Measurements from ENCODE around the gene NECTIN2.

The NECTIN2 gene

DNA sequence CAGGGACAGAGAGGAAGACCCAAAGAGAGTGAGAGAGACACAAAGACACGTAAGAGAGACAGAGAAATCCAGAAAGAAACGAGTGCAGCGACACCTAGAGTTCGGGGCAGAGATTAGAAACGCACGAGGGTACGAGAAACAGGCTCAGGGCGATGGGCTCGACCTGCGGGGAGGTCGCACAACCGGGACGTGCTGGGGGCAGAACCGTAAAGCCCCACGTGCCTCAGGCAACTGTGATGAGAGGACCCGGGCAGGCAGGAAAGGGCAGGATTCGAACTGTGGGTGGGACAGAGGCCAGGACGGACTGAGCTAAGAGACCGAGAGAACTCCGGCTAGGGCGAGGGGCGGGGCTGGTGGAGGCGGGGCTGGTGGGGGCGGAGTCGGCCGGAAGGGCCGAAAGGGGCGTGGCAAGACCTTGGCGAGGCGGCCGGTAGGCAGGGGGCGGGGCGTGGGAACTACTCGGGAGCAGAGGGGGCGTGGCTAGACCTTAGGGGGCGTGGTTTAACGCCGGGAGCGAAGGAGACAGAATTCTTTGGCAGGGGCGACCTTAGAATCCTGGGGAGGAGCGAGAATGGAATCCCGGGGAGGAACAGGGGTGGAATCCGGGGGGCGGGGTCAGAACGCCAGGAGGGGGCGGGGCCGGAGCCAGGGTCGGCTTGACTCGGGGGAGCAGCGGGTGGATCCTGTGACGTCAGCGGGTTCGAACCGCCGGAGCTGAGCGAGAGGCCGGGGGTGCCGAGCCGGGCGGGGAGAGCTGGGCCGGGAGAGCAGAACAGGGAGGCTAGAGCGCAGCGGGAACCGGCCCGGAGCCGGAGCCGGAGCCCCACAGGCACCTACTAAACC lies at the start of gene NECTIN2:
TSS of gene NECTIN2 (plus strand) at position 686 of the 843 bp plus-strand sequence. CDS start 229 bp downstream, outside the sequence.
- DNase-seq (ENCODE audit: low read depth in 2 of 2, low spot score in 1 of 2) = peak; percentile 45 to 55

DNA sequence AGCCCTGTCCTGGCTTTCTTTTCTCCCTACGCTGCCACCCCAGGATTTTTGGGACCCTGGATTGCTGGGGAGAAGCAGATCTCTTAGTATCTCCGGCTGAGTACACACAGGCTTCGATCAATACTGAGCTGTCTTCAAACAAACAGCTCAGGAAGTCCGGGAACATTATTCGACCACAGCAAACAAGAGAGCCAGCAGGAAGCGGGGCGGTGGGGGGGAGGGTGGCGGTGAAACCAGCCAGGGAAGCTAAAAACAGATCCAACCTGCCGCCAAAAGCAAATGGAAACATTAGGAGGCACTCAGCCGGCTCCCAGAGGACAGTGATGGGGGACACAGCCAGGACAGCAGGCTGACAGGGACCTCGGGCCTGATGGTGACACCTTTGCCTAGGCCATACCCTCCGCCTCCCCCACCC lies 49.4 kb upstream of the NECTIN2 start:
- no peak for DNase-seq (ENCODE audit: low read depth in 2 of 2, low spot score in 1 of 2)

DNA sequence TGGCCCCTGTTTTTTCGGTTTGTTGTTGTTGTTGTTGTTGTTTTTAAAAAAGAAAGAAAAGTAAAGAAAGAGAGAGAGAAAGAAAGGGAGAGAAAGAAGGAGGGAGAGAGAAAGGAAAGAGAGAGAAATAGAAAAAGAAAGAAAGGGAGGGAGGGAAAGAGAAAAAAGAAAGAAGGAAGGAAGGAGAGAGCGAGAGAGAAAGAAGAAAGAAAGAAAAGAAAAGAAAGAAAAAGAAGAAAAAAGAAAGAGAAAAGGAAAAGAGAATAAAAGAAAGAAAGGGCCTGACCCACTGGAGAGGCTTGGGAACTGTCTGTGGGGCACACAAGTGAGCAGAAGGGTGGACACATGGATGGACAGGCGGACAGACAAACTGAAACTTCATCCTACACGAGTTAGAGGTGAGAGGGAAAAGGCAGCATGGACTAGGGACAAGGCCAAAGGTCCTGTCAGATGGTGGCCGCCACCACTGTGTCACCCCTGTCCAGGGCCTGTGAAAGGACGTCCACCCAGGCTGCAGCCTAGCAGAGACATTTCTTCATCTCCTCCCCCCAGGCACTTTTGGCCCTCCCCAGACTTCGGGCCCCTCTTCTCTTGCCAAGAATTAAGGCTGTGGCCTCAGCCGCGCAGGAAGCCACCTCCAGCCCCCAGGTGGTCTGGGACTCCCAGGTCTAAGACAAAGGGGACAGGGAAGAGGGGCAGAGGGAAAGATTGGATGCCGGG lies 46.3 kb upstream of the NECTIN2 start:
- no peak for DNase-seq (ENCODE audit: low read depth in 2 of 2, low spot score in 1 of 2)

DNA sequence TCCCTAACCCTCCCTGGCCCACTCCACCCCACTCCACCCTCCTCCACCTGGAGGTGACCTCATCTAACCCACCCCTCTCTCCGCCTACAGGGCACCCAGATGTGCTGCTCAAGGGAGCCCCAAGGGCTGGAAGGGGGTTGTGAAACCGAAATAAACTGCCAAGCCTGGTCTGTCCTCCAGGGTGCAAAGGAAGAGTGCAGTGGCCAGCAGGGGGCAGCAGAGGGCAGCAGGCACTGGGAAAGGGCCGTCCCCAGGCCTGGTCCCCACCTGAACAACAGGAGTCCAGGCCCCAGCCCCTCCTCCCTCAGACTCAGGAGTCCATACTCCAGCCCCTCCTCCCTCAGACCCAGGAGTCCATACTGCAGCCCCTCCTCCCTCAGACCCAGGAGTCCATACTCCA lies 45.6 kb upstream of the NECTIN2 start:
- DNase-seq (ENCODE audit: low read depth in 2 of 2, low spot score in 1 of 2) = peak; percentile 53 to 74

DNA sequence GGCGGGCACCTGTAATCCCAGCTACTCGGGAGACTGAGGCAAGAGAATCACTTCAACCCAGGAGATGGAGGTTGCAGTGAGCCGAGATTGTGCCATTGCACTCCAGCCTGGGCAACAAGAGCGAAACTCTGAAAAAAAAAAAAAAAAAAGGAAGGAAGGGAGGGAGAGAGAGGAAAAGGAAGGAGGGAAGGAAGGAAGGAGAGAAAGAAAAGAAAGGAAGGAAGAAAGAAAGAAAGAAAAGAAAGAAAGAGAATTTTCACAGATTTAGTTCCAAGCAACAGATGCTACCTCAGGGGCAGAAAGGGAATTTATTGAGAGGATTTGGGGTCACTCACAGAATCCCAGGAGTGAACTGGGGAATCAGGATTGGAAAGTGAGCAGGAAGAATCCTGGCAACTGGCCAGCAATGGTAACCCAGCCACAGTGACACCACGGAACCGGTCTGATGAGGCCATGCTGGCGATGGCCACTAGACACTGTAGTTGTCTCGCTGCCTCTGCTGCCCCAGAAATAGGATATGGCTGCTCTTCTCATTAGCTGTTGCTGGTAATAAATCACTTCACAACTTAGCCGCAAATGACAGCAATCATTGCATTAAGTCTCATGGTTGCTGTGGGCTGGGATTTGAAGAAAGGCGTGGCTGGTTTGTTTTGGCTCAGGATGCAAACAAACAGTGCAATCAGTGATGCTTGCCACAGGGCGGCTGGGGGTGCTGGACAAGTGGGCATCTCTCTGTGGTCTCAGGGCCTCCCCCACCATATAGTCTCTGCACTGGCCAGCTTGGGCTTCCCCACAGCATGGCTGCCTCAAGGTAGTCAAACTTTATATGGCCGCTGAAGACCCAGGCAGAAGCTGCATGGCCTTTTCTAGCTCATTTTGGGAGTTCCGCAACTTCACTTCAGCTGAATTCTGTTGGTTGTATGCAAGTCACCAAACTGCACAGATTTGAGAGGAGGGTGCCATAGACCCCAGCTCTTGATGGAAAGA lies 42.4 kb upstream of the NECTIN2 start:
- DNase-seq (ENCODE audit: low read depth in 2 of 2, low spot score in 1 of 2) = no peak

DNA sequence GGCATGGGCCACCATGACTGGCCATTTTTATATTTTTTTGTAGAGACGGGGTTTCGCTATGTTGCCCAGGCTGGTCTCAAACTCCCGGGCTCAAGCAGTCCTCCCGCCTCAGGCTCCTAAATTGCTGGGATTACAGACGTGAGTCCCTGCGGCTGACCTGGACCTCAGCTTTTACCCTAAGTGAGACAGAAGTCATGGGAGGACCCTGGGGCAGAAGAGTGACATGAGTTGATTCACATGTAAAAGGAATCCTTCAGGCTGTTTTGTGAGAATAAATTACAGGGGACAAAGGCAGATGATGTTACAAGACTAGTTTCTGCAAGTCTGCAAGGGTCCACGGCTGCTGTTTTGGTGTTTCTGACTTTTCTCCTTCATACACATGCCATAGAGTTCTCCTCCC lies 39.8 kb upstream of the NECTIN2 start:
- no peak for DNase-seq (ENCODE audit: low read depth in 2 of 2, low spot score in 1 of 2)

DNA sequence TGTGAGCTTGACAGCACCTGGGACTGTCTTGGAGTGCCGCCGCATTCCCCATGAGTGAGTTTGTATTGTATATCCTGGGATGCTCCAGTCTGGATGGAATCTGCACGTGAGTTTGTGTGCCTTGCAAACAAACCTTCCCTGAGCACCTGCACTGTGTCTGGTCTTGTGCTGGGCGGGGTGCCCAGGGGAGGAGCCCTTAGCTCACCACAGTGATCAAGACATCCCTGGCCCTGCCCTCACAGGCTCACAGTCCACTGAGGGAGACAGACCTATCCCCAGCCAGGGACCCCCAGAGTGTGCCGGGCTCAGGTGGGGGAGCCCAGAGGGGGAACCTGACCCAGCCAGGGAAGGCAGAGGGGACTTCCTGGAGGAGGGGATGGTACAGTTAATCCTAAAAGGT lies 38.9 kb upstream of the NECTIN2 start:
- no peak for DNase-seq (ENCODE audit: low read depth in 2 of 2, low spot score in 1 of 2)

DNA sequence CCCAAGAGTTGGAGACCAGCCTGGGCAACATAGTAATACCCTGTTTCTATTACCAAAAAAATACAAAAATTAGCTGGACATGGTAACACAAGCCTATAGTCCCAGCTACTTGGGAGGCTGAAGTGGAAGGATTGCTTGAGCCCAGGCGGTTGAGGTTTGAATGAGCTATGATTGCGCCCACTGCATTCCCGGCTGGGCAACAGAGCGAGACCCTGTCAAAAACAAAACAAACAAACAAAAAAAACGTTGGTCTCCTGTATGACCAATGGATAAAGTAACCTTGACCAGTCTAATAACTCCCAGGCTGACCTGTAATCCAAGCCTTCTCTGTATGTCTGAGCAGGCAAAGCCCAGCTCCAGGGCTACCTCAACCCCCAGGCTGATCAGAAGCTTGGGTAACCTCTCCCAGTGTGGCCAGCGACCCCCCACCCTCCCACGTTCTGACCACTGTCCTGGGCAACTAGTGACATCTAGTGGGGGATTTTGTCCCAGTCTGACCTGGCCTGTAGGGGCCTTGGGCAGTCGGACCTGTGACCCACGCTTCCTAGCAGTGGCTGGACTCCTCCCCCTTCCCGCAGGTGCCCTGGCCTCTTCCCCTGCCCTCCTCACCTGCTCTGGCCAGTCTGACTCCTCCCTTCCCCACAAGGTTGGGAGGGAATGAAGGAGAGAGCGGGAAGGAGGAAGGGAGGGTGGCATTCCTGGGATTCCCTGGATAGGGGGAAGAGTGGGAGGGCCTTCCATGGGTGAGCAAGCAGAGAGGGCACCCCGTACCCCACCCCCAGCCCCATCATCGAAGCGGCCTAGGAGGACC lies 38.2 kb upstream of the NECTIN2 start:
- no peak for DNase-seq (ENCODE audit: low read depth in 2 of 2, low spot score in 1 of 2)

DNA sequence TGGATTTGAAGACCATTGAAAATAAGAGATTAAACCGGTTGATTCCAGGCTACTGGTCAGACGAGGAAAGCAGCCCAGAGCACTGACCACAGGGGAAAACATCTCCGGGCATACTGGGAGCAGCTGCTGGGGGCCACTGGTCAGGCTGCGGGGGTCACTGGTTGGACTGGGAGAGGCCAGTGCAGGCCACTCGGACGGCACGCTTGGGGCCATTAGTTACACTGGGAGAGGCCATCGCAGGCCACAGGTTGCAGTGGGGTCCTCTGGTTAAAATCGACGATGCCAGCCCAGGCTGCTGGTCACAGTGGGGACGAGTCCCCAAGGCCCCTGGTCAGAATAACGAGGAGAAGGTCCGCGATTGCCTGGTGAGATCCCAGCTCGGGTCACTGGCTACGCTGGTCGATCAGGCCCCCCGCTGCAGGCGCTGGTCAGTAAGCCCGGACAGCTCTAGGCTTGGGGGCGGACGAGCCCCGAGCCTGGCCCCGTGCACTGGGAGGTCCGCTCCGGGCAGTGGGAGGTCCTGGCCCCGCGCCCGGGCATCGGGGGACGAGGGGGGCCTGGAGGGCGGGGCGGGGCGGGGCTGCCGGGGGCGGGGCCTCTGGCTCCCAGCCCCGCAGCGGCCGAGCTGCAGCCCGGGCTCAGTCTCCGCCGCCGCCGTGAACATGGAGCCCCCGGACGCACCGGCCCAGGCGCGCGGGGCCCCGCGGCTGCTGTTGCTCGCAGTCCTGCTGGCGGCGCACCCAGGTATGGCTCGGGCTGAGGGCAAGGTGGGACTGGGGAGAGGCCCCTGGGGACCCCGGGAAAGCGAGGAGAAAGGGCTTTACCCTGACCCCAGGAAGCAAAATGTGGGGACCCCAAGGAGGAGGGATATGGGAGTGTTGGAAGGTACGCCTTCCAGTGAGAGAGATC lies 37.4 kb upstream of the NECTIN2 start, which contains the start of gene BCAM:
TSS of gene BCAM (plus strand) at position 641 of the 909 bp plus-strand sequence. CDS start at position 663, 22 bp downstream.
- no peak for DNase-seq (ENCODE audit: low read depth in 2 of 2, low spot score in 1 of 2)

DNA sequence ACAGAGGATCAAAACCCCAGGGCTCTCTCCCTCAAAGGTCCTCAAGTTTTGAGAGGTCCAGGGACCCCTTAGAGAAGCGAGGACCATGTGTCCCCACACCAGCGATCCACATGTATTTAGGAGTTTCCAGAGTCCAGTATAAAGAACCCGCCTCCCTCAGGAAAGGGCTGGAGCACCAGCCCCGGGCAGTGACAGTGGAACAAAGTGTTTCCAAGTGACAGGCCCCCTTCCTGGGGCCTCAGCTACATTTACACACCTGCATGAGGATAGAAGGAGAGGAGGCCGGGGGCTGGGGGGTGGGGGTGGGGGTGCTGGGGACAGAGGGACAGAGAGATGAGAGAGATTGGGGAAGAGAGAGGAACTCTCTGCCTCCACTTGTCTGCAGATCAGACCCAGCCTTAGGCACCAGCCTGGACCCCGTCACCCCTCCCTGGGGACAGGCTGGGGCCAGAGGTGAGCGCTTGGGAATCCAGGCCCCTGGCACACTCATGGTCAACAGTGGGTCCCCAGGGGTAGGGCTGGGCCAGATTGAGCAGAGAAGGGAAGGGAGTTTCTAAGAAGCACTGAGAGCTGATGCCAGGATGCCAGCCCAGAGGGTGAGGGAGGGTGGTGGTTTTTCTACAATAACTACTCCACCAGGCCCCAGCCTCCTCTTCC lies 36.4 kb upstream of the NECTIN2 start:
- DNase-seq (ENCODE audit: low read depth in 2 of 2, low spot score in 1 of 2) = no peak

DNA sequence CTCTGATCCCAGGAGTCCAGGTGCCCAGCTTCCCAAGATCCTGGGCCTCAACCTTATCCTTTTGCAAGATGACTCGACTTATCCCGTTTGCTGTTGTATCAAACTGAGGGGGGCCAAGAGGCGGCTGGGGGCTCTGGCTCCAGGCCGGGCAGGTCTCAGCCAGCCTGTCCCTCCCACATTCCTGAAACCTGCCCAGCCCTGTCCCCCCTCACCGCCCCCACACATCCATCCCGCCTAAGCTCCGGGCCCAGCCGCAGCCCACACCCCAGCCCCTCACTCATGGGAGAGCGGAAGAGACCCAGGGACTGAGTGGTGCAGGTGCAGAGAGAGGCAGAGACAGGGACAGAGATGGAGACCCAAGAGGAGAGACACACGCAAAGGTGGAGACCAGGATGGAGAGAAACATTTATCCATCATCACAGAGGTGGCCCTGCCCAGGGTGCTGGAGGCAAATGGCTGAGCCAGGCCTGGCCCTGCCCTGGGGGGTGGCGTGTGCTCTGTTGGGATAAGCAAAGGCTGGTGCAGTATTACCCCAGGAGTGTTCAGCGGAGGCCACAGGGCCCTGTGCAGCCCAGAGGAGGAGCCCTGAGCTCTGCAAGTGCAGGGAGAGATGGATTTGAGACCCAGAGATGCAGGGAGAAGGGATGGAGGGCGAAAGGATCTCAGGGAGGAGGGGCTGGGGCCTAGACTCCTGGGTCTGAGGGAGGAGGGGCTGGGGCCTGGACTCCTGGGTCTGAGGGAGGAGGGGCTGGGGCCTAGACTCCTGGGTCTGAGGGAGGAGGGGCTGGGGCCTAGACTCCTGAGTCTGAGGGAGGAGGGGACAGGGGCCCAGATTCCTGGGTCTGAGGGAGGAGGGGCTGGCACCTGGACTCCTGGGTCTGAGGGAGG lies 35.6 kb upstream of the NECTIN2 start:
- DNase-seq (ENCODE audit: low read depth in 2 of 2, low spot score in 1 of 2) = no peak

DNA sequence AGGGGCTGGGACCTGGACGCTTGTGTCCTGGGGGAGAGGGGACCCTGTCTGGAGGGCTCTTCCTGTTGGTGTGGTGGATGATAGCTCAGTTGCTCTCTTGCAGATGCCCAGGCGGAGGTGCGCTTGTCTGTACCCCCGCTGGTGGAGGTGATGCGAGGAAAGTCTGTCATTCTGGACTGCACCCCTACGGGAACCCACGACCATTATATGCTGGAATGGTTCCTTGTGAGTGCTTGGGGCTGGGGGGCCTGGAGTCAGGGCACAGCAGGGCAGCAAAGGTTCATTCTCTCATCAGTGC lies 35.0 kb upstream of the NECTIN2 start:
- DNase-seq (ENCODE audit: low read depth in 2 of 2, low spot score in 1 of 2) = no peak

DNA sequence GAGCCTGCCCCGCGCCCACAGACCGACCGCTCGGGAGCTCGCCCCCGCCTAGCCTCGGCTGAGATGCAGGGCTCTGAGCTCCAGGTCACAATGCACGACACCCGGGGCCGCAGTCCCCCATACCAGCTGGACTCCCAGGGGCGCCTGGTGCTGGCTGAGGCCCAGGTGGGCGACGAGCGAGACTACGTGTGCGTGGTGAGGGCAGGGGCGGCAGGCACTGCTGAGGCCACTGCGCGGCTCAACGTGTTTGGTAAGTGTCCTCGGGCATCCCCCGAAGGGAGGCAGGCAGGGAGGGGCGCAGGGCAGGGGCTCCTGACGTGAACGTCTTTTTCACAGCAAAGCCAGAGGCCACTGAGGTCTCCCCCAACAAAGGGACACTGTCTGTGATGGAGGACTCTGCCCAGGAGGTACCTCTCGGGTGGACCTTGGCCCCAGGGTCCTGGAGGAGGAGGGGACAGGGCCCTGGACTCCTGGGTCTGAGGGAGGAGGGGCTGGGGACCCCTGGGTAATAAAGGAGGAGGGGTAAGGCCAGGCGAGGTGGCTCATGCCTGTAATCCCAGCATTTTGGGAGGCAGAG lies 33.9 kb upstream of the NECTIN2 start:
- no peak for DNase-seq (ENCODE audit: low read depth in 2 of 2, low spot score in 1 of 2)

DNA sequence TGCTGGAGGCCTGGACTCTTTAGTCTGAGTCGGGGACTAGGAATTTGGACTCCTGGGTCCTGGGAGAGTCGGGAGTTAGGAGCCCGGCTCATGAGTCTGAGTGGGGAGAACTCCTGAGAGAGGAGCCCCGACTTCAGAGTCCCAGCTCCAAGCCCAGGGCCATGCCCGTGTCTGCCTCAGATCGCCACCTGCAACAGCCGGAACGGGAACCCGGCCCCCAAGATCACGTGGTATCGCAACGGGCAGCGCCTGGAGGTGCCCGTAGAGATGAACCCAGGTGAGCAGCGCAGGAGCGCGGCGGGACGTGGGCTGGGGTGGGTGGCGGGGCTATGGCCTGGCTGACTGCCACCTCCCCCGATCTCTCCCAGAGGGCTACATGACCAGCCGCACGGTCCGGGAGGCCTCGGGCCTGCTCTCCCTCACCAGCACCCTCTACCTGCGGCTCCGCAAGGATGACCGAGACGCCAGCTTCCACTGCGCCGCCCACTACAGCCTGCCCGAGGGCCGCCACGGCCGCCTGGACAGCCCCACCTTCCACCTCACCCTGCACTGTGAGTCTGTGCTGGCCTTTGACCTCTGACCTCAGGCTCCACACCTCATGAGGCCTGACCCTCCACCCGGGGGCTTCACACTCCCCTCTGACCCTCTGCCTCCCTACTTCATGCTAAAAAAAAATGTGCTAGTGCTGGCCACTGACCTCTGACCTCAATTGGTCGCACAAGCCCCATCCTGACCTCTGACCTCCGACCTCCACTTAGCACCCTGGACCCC lies 32.8 kb upstream of the NECTIN2 start:
- DNase-seq (ENCODE audit: low read depth in 2 of 2, low spot score in 1 of 2) = no peak

DNA sequence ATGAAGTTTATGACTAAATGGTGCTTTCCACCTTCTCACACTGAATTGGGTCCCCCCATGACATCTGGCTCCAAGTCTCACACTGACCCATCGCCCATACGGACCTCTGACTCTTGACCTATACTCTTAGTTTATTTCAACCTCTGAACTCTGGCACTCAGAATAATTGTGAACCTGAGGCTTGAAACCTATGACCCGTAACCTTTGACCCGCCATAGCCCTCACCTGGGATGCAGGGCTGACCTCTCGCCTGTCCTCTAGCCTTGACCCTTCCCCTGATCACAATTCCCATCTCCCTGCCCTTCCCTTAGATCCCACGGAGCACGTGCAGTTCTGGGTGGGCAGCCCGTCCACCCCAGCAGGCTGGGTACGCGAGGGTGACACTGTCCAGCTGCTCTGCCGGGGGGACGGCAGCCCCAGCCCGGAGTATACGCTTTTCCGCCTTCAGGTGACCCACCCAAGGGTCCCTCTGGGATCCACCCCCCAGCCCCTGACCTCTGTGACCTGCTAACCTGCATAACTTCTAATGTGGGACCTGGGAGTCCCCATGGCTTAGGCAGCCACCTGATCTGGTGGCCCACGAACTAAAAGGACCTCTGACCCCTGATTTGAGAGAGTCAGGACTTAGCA lies 32.1 kb upstream of the NECTIN2 start:
- no peak for DNase-seq (ENCODE audit: low read depth in 2 of 2, low spot score in 1 of 2)

DNA sequence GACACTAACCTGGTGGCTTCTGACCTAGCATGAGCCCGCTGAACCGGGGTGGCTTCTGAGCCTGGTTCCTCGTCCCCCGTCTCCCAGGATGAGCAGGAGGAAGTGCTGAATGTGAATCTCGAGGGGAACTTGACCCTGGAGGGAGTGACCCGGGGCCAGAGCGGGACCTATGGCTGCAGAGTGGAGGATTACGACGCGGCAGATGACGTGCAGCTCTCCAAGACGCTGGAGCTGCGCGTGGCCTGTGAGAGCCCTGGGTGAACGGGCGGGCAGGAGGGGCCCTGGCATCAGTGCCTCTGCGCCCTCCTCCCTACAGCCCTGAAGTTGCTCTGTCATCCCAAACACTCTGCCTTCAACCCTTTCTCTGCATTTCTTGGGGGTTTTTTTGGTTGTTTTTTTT lies 31.6 kb upstream of the NECTIN2 start:
- DNase-seq (ENCODE audit: low read depth in 2 of 2, low spot score in 1 of 2) = no peak
